Keratinocyte (primary cell): ENCODE data around the gene TLR9. TPM values are rescaled to one million over a fixed set of nuclear protein-coding genes. Genes with fewer than 3 reads are reported as not detected.
A peak's percentile ranks its signal among the peaks of the same experiment; 100 is the strongest.

Experiments used
- DNase-seq: peaks from one replicate; pipeline ENCODE4 v3.0.0-alpha.2; 2011; ENCODE audit warnings: low read depth, missing footprints, low spot score
- FAIRE-seq: peaks from 2 replicates; lab custom pipeline; 2011; peaks lifted over from hg19 to GRCh38; lab: Jason Lieb, UNC
- H2AFZ ChIP-seq: 2 replicates; pipeline ENCODE4 v1.6.0; 2012; ENCODE audit warnings: low read length, control low read depth, inconsistent platforms; ENCODE audit not compliant: control insufficient read depth
- H3K27ac ChIP-seq: 2 replicates; pipeline ENCODE4 v1.5.1; 2011; ENCODE audit warnings: low read length; ENCODE audit not compliant: control insufficient read depth, insufficient read depth
- H3K27me3 ChIP-seq: 3 replicates; pipeline ENCODE4 v1.6.0; 2011; ENCODE audit warnings: low read length; ENCODE audit not compliant: control insufficient read depth, insufficient read depth; ENCODE audit errors: extremely low read depth
- H3K36me3 ChIP-seq, 2 experiments: 2 replicates in 1 of 2; 3 replicates in 1 of 2; pipeline ENCODE4 v1.5.1; 2011; ENCODE audit warnings: low read length in 2 of 2, mild to moderate bottlenecking in 1 of 2; ENCODE audit not compliant: control insufficient read depth in 2 of 2, insufficient read depth in 2 of 2; ENCODE audit errors: extremely low read depth in 1 of 2
- H3K4me1 ChIP-seq: 3 replicates; pipeline ENCODE4 v1.5.1; 2011; ENCODE audit warnings: low read length; ENCODE audit not compliant: control insufficient read depth, insufficient read depth; ENCODE audit errors: extremely low read depth
- H3K4me2 ChIP-seq: 3 replicates; pipeline ENCODE4 v1.6.0; 2011; ENCODE audit warnings: low read depth, low read length; ENCODE audit not compliant: control insufficient read depth, insufficient read depth; ENCODE audit errors: extremely low read depth
- H3K4me3 ChIP-seq, 3 experiments: fragments of 200-600 bp in 1 of 3; sonication (generic) in 1 of 3; 2 replicates in 2 of 3; 3 replicates in 1 of 3; pipeline ENCODE4 v1.5.1; 2011 to 2016; ENCODE audit warnings: low read length in 3 of 3, mild to moderate bottlenecking in 3 of 3, control low read depth in 2 of 3, inconsistent platforms in 1 of 3, low read depth in 1 of 3, mixed read lengths in 1 of 3, mixed run types in 1 of 3, moderate library complexity in 1 of 3; ENCODE audit not compliant: control insufficient read depth in 2 of 3, insufficient read depth in 2 of 3; ENCODE audit errors: extremely low read depth in 1 of 3
- H3K79me2 ChIP-seq: 2 replicates; pipeline ENCODE4 v1.6.0; 2012; ENCODE audit warnings: low read length; ENCODE audit not compliant: control insufficient read depth, insufficient read depth
- H3K9ac ChIP-seq: 3 replicates; pipeline ENCODE4 v1.6.0; 2011; ENCODE audit warnings: low read length; ENCODE audit not compliant: control insufficient read depth, insufficient read depth; ENCODE audit errors: extremely low read depth
- H3K9me1 ChIP-seq: 3 replicates; pipeline ENCODE4 v1.6.0; 2011; ENCODE audit warnings: low read length; ENCODE audit not compliant: control insufficient read depth, insufficient read depth; ENCODE audit errors: extremely low read depth
- H3K9me3 ChIP-seq: 2 replicates; pipeline ENCODE4 v1.5.1; 2012; ENCODE audit warnings: low read depth, low read length; ENCODE audit not compliant: control insufficient read depth
- H4K20me1 ChIP-seq: 3 replicates; pipeline ENCODE4 v1.6.0; 2011; ENCODE audit warnings: low read length; ENCODE audit not compliant: control insufficient read depth, insufficient read depth; ENCODE audit errors: extremely low read depth
- CTCF ChIP-seq, 3 experiments: IDR thresholded peaks in 1 of 3; conservative IDR thresholded peaks in 1 of 3; optimal IDR thresholded peaks in 1 of 3; 2 replicates in 2 of 3; 3 replicates in 1 of 3; pipeline versions ENCODE3 to v1.5.1; 2011; ENCODE audit warnings: low read length in 3 of 3, mild to moderate bottlenecking in 3 of 3, moderate library complexity in 2 of 3, control low read depth in 1 of 3, inconsistent platforms in 1 of 3; ENCODE audit not compliant: insufficient read depth in 2 of 3; ENCODE audit errors: extremely low read depth in 1 of 3
- EZH2 ChIP-seq: IDR thresholded peaks from one replicate; pipeline ENCODE4 v1.6.1; 2012; ENCODE audit warnings: inconsistent platforms, mild to moderate bottlenecking, low read length, moderate library complexity
- dilution Hi-C: fragments of 300-500 bp; cut with MboI; formaldehyde crosslinking; loops from one replicate; pipeline ENCODE4 v1.7.0; 2020; ENCODE audit warnings: low sequenced_read_pairs; ENCODE audit not compliant: extremely low pct_ligation_motif_present
- polyA plus RNA-seq, 5 experiments: library from polyadenylated mRNA; depleted of rRNA in 3 of 5; stranded (reverse) in 3 of 5; stranded (forward) in 1 of 5; unstranded in 1 of 5; fragments of >200 nt; gene quantifications; 1 replicate in 1 of 5; 2 replicates in 3 of 5; 3 replicates in 1 of 5; pipeline versions ENCODE4 v1.2.1 to v1.2.3, GENCODE V29; 2011 to 2012; ENCODE audit warnings: missing spikeins in 2 of 5, low read depth in 1 of 5, low replicate concordance in 1 of 5

Gene TLR9
- polyA plus RNA-seq, 1 donor (not counting 4 experiments of a cell fraction or from before 2014, with no cell fraction given) = not detected

- peaks cover 10 to 21% of the 10 kb centered on the region in 2 experiments for H3K36me3 ChIP-seq
- dilution Hi-C loops = no loop called here
- peak within 1 kb of the TSS; percentile 86 for H3K9ac ChIP-seq
- peak; percentile 70 for DNase-seq
- H2AFZ ChIP-seq = peak within 1 kb of the TSS; percentile 77
- no peak for FAIRE-seq
- TF ChIP-seq EZH2 = no peak
- TF ChIP-seq CTCF (optimal IDR thresholded peaks at IDR 0.05 in 1 of 3, IDR thresholded peaks at IDR 0.05 in 1 of 3, conservative IDR thresholded peaks at IDR 0.05 in 1 of 3; ENCODE audit: extremely low read depth in 1 of 3, insufficient read depth in 2 of 3, low read length in 3 of 3) = no peak
- no peaks in the 10 kb centered on the region for H4K20me1 ChIP-seq
- peak within 1 kb of the TSS; percentile 62 to 93 (median 92) for H3K4me3 ChIP-seq
- no peaks in the 10 kb centered on the region for H3K9me1 ChIP-seq
- H3K27ac ChIP-seq = peak within 1 kb of the TSS; percentile 66
- no peaks in the 10 kb centered on the region for H3K9me3 ChIP-seq
- H3K79me2 ChIP-seq = peaks cover 18% of the 10 kb centered on the region
- no peaks in the 10 kb centered on the region for H3K27me3 ChIP-seq
- peak within 1 kb of the TSS; percentile 94 for H3K4me2 ChIP-seq
- H3K4me1 ChIP-seq = peaks cover 23% of the 10 kb centered on the region
Observed at GRCh38 chr3:52197842-52198625, 27.4 kb downstream of the TLR9 start, which contains the start of gene ALAS1. TSS of gene ALAS1 (plus strand) at chr3:52198160. CDS start at chr3:52199242, 1,082 bp downstream.

- Histone ChIP-seq H3K27me3 (no peaks in the 10 kb centered on the region), H4K20me1 (no peaks in the 10 kb centered on the region), H3K4me1 (peaks cover 23% of the 10 kb centered on the region), H3K4me2 (peak overlapping the region; percentile 83), H3K36me3 (peaks cover 6 to 16% of the 10 kb centered on the region in 2 experiments), H3K9me1 (no peaks in the 10 kb centered on the region), H3K9me3 (no peaks in the 10 kb centered on the region), H3K27ac (peak overlapping the region; percentile 58), H3K79me2 (peaks cover 17% of the 10 kb centered on the region), H3K4me3 (peak overlapping the region; percentile 40 to 92 (median 62)), H2AFZ (peak overlapping the region; percentile 77), H3K9ac (peak overlapping the region; percentile 86)
- no peak for TF ChIP-seq CTCF (optimal IDR thresholded peaks at IDR 0.05 in 1 of 3, IDR thresholded peaks at IDR 0.05 in 1 of 3, conservative IDR thresholded peaks at IDR 0.05 in 1 of 3; ENCODE audit: extremely low read depth in 1 of 3, insufficient read depth in 2 of 3, low read length in 3 of 3)
- no peak for TF ChIP-seq EZH2
- FAIRE-seq (peak; percentile 13), DNase-seq (no peak)
- dilution Hi-C loops = no loop called here
Observed at GRCh38 chr3:52197499-52197841, 28.0 kb downstream of the TLR9 start.
